Hepatocyte (in vitro differentiated cells): ENCODE results near the gene DNAH9. TPM values are rescaled to one million over a fixed set of nuclear protein-coding genes. Genes with fewer than 3 reads are reported as not detected.

ENCODE experiments used
- DNase-seq: peaks from one replicate; pipeline ENCODE4 v3.0.0-alpha.2; 2016; ENCODE audit warnings: low spot score
- H2AFZ ChIP-seq: fragments of 200-600 bp; sonication (generic); 2 replicates; pipeline ENCODE4 v1.6.0; 2016; ENCODE audit warnings: antibody characterized with exemption, mild to moderate bottlenecking
- H3K27ac ChIP-seq: fragments of 200-600 bp; sonication (generic); 2 replicates; pipeline ENCODE4 v1.5.1; 2016; ENCODE audit warnings: mild to moderate bottlenecking
- H3K27me3 ChIP-seq: fragments of 200-600 bp; sonication (generic); 2 replicates; pipeline ENCODE4 v1.6.1; 2016
- H3K36me3 ChIP-seq: fragments of 200-600 bp; sonication (generic); replicated peaks from 2 replicates; pipeline ENCODE4 v1.5.1; 2016; ENCODE audit warnings: low read depth; ENCODE audit not compliant: insufficient read depth
- H3K4me1 ChIP-seq: fragments of 200-600 bp; sonication (generic); 2 replicates; pipeline ENCODE4 v1.5.1; 2016; ENCODE audit warnings: mild to moderate bottlenecking, moderate library complexity; ENCODE audit not compliant: insufficient read depth
- H3K4me2 ChIP-seq: fragments of 200-600 bp; sonication (generic); 2 replicates; pipeline ENCODE4 v1.6.0; 2016
- H3K4me3 ChIP-seq: fragments of 200-600 bp; sonication (generic); 2 replicates; pipeline ENCODE4 v1.5.1; 2016; ENCODE audit warnings: mild to moderate bottlenecking
- H3K79me2 ChIP-seq: fragments of 200-600 bp; sonication (generic); 2 replicates; pipeline ENCODE4 v1.6.0; 2017; ENCODE audit warnings: mild to moderate bottlenecking
- H3K9me2 ChIP-seq: fragments of 200-600 bp; sonication (generic); replicated peaks from 2 replicates; pipeline ENCODE4 v1.6.0; 2017; ENCODE audit warnings: mild to moderate bottlenecking; ENCODE audit not compliant: insufficient read depth
- H3K9me3 ChIP-seq: fragments of 200-600 bp; sonication (generic); 2 replicates; pipeline ENCODE4 v1.5.1; 2016; ENCODE audit warnings: low read depth, mild to moderate bottlenecking
- H4K20me1 ChIP-seq: fragments of 200-600 bp; sonication (generic); 2 replicates; pipeline ENCODE4 v1.6.0; 2016; ENCODE audit warnings: mild to moderate bottlenecking; ENCODE audit not compliant: insufficient read depth, poor library complexity, severe bottlenecking
- CTCF ChIP-seq: fragments of 200-600 bp; sonication (generic); IDR thresholded peaks from 2 replicates; pipeline ENCODE4 v1.5.1; 2016; ENCODE audit warnings: antibody characterized with exemption, mild to moderate bottlenecking; ENCODE audit not compliant: poor library complexity
- EZH2 ChIP-seq: fragments of 200-600 bp; sonication (generic); IDR thresholded peaks from 2 replicates; pipeline ENCODE4 v1.6.1; 2016; ENCODE audit warnings: antibody characterized with exemption, mild to moderate bottlenecking, borderline replicate concordance
- EZH2phosphoT487 ChIP-seq: fragments of 200-600 bp; sonication (generic); IDR thresholded peaks from one replicate; pipeline ENCODE4 v1.6.1; 2018; ENCODE audit warnings: antibody characterized with exemption, mild to moderate bottlenecking, low read depth, moderate library complexity; ENCODE audit not compliant: unreplicated experiment, severe bottlenecking
- WGBS: methylation state at CpG from one replicate; pipeline ENCODE4 v1.1.6; 2016; ENCODE audit warnings: low lambda C conversion rate; ENCODE audit errors: missing lambda C conversion rate; 5-methylcytosine and 5-hydroxymethylcytosine counted together
- polyA plus RNA-seq: library from polyadenylated mRNA; unstranded; fragments of >200 nt; fragmentation: Nextera tagmentation; extraction: Ambion mirVana; gene quantifications from 2 replicates; pipeline ENCODE4 v1.2.1, GENCODE V29; 2016
- total RNA-seq: library from RNA; depleted of rRNA; stranded (reverse); fragments of >200 nt; gene quantifications from 2 replicates; pipeline ENCODE4 v1.2.3, GENCODE V29; 2014

DNAH9 gene
- total and polyA plus RNA-seq, 2 experiments from 2014 or later, result 1.2 to 2.7 TPM

GRCh38 chr17:11825572-11826209 lies 227.4 kb downstream of the DNAH9 start:
- 47% methylated on average over 1 of the region's 1 CpG for WGBS
- Histone ChIP-seq H3K9me2 (no peaks in the 10 kb centered on the region), H3K36me3 (no peaks in the 10 kb centered on the region), H3K9me3 (no peaks in the 10 kb centered on the region), H3K27me3 (no peaks in the 10 kb centered on the region), H3K27ac (no peak overlapping the region), H2AFZ (no peak overlapping the region), H3K4me1 (no peaks in the 10 kb centered on the region), H3K4me3 (no peak overlapping the region), H4K20me1 (no peaks in the 10 kb centered on the region), H3K4me2 (no peak overlapping the region), H3K79me2 (no peaks in the 10 kb centered on the region)
- no peak for DNase-seq
- no peak for TF ChIP-seq EZH2
- TF ChIP-seq EZH2phosphoT487, result no peak
- no peak for TF ChIP-seq CTCF

- Histone ChIP-seq H3K27me3 (no peaks in the 10 kb centered on the region), H2AFZ (no peak overlapping the region), H3K27ac (no peak overlapping the region), H3K4me3 (no peak overlapping the region), H3K9me2 (no peaks in the 10 kb centered on the region), H3K79me2 (no peaks in the 10 kb centered on the region), H3K36me3 (no peaks in the 10 kb centered on the region), H3K4me2 (no peak overlapping the region), H3K4me1 (no peaks in the 10 kb centered on the region), H3K9me3 (peaks cover 3% of the 10 kb centered on the region), H4K20me1 (no peaks in the 10 kb centered on the region)
- 71% methylated on average over 10 of the region's 10 CpGs for WGBS
- TF ChIP-seq EZH2phosphoT487 (no peak), EZH2 (no peak), CTCF (no peak)
- DNase-seq, result no peak
These were observed 234.3 kb downstream of the DNAH9 start for GRCh38 chr17:11832401-11833137.

- Histone ChIP-seq H3K9me2 (no peaks in the 10 kb centered on the region), H4K20me1 (no peaks in the 10 kb centered on the region), H3K4me1 (no peaks in the 10 kb centered on the region), H3K27me3 (peaks cover 2% of the 10 kb centered on the region), H3K9me3 (peaks cover 3% of the 10 kb centered on the region), H3K4me3 (no peak overlapping the region), H3K4me2 (no peak overlapping the region), H3K36me3 (no peaks in the 10 kb centered on the region), H3K79me2 (no peaks in the 10 kb centered on the region), H3K27ac (no peak overlapping the region), H2AFZ (no peak overlapping the region)
- whole genome bisulfite sequencing, result 85% methylated on average over 5 of the region's 5 CpGs
- no peak for TF ChIP-seq EZH2
- TF ChIP-seq CTCF, result no peak
- TF ChIP-seq EZH2phosphoT487, result no peak
- DNase-seq, result no peak
These were observed 238.2 kb downstream of the DNAH9 start for GRCh38 chr17:11836508-11836907.
